NCI-H2171 treated with DMSO at 0.1 percent for 48 hours (cell line): ENCODE data around the gene MGST2.
"Not testable (repeated sequence)": the region's sequence is repeated elsewhere in the genome, so short reads cannot be mapped to it uniquely, and the experiment has no call there.

Experiments used
- DNase-seq: peaks from one replicate; lab custom pipeline; 2025; lab: John Stamatoyannopoulos, UW

The MGST2 gene

GRCh38 chr4:139669890-139670289 is 4.3 kb downstream of the MGST2 start:
- no peak for DNase-seq

GRCh38 chr4:139670775-139671174 is 5.2 kb downstream of the MGST2 start:
- no peak for DNase-seq

- DNase-seq = no peak
Observed at GRCh38 chr4:139672215-139672614, 6.6 kb downstream of the MGST2 start.

- no peak for DNase-seq
Observed at GRCh38 chr4:139672732-139673131, 7.1 kb downstream of the MGST2 start.

DNA sequence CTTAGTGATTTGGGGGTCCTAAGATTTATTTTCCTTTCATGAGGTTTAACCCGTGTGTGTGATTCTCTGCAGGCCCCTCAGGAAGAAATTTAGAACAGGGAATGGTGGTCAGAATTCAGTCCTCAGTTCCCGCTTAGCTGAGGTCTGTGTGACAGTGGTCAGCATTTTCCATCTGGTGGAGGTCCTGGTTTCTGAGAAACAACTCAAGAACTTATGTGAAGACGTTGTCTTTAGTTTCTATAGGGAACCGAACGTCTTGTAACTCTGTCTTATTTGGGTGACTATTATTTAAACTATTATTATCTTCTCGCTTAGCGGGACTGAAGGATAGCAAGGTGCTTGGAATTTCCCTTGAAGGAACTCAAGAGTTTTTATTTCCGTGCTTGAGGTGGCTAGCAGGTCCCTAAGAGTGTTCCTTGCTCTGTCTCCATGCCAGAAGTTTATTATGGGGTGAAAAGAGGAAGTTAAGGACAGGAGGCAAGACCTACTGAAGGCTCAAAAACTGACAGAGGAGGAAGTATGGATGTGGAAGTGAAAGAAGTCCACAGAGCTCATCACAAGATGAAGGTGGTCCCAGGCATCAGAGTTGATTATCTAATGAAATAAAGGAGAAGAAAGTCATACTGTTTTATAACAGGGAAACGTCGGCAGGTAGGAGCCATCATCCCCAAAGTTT is 9.4 kb downstream of the MGST2 start:
- DNase-seq = no peak

DNA sequence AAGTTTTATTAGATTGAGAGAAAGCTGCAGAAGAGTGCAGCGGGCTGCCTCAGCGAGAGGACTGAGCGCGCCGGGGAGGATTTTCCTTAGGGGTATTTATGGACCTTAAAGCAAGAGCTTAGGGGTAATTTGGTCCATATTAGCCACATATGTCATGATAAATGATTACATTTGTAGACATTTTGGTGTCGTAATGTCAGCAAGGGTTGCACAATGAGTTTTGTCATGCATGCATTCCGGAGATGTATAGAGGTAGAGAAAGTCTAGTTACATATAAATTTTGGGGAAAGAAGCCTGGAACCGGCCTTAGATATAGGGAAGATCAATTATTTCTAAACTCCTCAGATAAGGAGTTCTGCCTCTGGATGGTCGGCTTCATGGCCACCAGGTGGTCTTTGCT is 10.0 kb downstream of the MGST2 start:
- no peak for DNase-seq

DNA sequence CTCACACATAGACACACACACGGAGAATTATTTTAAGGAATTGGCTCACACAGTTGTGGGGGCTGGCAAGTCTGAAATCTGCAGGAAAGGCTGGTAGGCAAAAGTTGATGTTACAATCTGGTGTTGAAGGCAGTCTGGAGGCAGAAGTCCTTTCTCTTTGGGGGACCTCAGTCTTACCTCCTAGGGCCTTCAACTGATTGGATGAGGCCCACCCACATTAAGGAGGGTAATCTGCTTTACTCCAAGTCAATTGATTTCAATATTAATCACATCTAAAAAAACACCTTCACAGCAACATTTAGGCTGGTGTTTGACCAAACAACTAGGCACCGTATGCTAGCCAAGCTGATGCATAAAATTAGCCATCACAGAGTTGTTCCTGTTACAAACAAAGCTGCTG is 10.7 kb downstream of the MGST2 start:
- no peak for DNase-seq

DNA sequence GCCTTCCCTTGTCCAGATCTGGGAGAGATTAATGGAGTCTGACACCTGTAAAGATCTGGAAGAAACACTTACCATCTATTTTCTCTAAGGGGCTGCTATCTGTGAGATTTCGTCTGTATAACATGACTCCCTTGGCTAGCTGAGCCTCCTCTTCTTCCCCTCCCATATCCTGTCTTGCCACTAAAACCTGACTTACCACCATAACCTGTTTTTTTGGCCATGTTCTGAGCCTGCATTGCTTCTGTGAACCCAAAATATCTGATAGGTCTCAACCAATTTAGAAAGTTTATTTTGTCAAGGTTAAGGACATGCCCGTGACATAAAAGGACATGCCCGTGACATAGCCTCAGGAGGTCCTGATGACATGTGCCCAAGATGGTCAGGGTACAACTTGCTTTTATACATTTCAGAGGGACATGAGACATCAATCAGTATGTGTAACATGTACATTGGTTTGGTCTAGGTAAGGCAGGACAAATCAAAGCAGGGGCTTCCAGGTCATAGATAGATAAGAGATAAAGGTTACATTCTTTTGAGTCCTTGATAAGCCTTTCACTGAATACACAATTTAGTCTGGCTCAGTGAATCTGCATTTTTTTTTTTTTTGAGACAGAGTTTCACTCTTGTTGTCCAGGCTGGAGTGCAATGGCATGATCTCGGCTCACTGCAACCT is 11.4 kb downstream of the MGST2 start:
- no peak for DNase-seq

DNA sequence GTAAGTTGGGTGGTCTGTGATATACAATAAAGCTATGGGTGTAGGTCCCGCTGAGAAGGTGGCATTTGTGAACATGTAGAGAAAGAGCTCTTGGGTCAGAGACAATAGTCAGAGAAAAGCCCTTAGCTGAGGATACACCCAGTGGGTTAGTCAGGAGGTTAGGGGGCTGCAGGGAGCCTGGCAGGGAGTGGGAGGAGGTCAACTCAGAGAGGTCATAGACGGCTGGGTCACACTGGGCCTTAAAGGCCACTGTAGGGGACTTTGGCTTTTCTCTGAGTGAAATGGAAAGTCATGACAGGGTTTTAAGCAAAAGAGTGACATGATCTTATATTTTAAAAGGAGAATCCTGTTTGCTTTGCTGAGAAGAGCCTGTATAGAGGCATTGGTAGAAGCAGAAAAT is 16.7 kb downstream of the MGST2 start:
- DNase-seq = no peak

- DNase-seq = no peak
Observed at GRCh38 chr4:139682741-139683151, 17.1 kb downstream of the MGST2 start.

DNA sequence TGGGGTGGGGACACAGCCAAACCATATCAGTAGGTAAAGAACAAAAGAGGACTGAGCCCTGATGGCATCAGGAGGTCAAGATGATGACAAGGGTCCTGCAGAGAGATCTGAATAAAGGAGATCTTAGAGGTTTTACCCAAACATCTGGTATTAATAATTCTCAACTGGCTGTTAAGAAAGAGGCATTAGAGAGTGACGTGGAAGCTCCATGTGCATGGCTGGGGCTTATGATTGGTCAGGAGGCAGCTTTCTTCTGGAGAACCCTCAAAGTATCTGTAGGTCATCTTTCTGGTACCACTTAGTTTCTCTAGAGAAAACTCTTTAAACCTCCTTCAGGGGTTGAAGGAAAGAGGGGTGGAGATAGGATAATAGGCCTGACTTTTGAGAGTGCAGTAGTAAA is 18.7 kb downstream of the MGST2 start:
- DNase-seq = no peak

DNA sequence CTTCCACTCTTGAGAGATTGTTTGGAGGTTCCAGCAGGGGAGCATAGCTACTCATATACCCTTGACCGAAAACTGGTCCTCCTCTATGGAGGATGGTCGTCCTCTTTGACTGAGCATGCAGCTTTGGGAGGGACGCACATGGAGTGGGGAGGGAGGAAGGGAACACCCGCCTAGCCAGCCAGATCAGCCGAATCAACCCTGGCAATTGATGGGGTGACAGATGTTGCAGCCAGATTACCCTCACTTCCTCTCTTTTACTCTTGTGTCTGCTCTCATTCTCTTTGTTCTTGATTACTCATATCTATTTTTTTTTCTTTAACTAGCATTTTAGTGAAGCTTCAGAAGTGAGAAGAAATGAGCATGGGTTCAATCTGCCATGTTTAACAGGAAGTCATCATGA is 19.6 kb downstream of the MGST2 start:
- DNase-seq = peak; percentile 15

DNA sequence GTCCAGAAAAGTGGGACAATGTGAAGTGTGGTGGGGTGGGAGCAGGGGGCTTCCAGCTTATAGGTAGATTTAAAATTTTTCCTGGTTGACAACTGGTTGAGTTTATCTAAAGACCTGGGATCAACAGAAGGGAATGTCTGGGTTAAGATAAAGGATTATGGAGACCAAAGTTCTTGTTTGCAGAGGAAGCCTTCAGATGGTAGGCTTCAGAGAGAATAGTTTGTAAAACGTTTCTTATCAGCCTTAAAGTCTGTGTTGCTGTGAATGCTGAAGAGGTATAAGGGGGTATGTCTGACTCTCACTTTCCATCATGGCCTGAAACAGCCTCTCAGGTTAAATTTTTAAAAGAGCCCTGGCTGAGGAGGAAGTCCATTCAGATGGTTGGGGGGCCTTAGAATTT is 20.5 kb downstream of the MGST2 start:
- DNase-seq = no peak

DNA sequence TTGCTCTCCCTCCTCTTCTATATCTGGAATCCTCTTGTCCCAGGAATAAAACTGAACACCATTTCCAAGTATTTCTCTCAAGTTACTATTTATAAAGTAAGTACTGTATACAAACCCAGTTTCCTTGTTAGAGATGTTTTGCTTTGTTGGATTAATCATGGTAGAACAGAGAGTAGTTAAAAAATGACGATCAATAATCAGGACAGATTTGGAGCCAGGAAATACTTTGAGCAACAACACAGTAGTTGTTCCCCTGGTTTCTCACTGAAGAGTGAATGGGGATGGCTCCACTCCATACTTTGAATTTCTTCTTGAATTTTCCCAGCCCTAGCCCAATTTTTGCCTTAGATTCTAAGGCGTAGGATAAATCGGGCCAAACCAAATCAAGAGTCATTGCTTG is 21.4 kb downstream of the MGST2 start:
- no peak for DNase-seq

DNA sequence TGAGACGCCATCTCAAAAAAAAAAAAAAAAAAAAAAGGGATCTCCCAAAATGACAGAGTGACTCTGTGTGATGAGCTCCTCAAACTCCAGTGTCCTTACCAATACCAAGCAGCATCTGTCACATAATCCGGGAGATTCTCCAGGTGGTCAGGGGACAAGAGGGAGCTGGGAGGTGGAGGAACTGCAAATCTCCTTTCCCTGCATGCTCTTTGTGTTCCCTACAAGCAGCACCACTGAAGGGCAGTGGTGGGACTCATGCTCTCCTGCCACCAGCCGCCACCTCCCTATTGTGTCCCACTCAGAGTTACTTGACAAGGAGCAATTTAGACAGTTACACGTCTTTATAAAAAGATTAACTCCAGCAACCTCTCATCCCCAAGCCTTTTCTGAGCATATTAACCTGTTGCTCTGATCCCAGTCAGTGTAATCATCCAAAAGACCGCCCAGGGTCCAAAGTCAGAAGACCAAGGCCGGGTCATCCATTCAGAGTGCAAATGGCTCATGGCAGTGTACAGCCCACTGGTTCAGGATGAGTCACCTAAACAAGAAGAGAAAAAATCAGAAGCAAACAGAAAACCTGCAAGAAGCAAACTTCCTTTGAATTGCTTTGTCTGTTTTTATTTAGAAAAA is 23.6 kb downstream of the MGST2 start:
- DNase-seq = no peak

DNA sequence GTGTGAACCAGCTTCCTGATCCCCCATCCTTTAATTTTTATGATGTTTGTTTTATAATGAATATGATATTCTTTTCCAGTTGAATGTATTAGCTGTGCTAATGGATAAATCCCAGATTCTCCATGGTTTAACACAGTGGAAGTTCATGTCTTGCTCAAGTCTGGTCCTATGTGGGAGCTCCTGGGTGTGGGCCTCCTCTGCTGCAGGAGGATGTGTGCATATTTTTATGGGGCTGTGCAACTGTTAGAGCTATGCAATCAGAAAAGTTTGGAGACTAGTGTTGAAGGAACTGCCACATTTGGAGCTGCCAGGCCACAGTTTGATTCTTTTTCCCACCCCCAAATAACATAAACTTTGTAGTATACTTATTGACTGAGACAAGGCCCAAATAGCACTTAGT is 24.8 kb downstream of the MGST2 start:
- DNase-seq = no peak

DNA sequence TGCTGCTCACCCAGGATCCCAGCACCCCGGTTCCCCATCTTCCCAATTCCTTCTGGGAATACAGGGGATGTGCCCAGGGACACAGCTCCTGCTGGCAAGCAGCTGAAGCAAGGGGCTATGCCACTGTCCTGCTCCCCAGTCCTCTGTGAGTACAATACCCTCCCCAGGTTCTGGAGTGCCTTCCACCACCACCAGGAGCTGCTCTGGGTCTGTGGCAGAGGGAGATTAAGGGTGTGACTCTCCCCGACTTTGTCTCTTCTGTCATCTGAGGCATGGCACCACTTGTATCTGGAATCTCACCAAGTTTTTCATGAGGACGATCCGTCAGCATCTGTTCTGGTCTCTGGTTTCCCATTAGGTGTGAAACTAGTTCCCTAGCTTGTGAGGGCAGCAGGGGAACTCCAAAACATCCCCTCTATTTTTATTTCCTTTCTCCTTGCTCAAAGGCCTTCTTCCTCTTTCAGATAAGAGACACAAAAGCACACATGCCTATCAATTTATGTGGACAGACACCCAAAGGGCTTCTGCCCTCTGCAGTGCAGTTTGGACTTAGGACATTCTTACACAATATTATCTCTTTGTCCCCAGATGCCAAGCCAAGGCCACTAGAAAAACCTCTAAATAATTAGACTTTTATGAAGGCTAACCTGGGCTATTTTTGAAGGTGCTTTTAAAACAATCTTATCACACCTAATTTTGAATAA is 26.8 kb downstream of the MGST2 start:
- DNase-seq = peak; percentile 88

GRCh38 chr4:139694522-139695107 is 29.0 kb downstream of the MGST2 start:
- DNase-seq = no peak

- no peak for DNase-seq
Observed at GRCh38 chr4:139696491-139696890, 30.9 kb downstream of the MGST2 start.

- DNase-seq = not testable (repeated sequence)
Observed at GRCh38 chr4:139698167-139698925, 32.7 kb downstream of the MGST2 start.

DNA sequence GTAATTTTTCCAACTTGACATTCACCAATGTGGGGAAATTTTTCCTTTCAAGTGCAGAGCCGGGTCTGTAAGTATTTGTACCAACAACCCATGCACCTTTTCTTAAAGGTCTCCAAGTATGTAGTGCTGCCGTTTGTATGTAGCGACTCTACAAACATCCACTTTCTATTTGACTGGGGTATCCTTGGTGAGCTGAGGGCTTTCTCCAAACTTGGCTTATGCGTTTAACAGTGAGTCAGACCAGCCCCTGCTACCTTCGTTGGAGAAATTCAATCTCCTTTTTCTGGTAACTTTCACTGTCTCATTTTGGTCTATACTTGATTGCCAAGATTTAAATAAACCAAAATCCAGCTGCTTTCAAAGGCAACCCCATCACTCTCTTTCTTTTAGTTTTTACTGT is 34.9 kb downstream of the MGST2 start:
- DNase-seq = no peak
